Measurements from ENCODE around the gene USP53. TPM values are rescaled to one million over a fixed set of nuclear protein-coding genes. Genes with fewer than 3 reads are reported as not detected.

USP53 gene
- total and polyA plus RNA-seq, 2 donors (not counting 3 experiments of a cell fraction or from before 2014, with no cell fraction given): 7.8 to 22.8 TPM

- ChIA-PET CTCF (no interaction called here), POLR2A (no interaction called here)
- Histone ChIP-seq H3K9me1 (replicated peaks; ENCODE audit: control insufficient read depth, extremely low read depth, insufficient read depth, low read length) (no peaks in the 10 kb centered on the region), H4K20me1 (replicated peaks; ENCODE audit: control insufficient read depth, extremely low read depth, insufficient read depth, low read length) (no peaks in the 10 kb centered on the region), H3K9me3 (replicated peaks; ENCODE audit: control insufficient read depth, insufficient read depth, low read length) (no peaks in the 10 kb centered on the region), H3K4me3 (replicated peaks in 1 of 3; ENCODE audit: insufficient read depth in 1 of 3, low read depth in 1 of 3, low read length in 3 of 3) (no peak overlapping the region), H3K79me2 (ENCODE audit: control insufficient read depth, insufficient read depth, low read length) (peaks cover 2% of the 10 kb centered on the region), H2AFZ (ENCODE audit: low read depth, low read length) (no peak overlapping the region), H3K4me2 (ENCODE audit: insufficient read depth, low read length) (peak overlapping the region; percentile 42), H3K27me3 (ENCODE audit: control insufficient read depth in 2 of 2, insufficient read depth in 2 of 2, low read length in 2 of 2) (no peaks in the 10 kb centered on the region), H3K4me1 (ENCODE audit: control insufficient read depth, extremely low read depth, insufficient read depth, low read length) (peaks cover 56% of the 10 kb centered on the region), H3K9ac (replicated peaks; ENCODE audit: extremely low read depth, insufficient read depth, low read length) (peak overlapping the region; percentile 31), H3K27ac (ENCODE audit: insufficient read depth, low read depth, low read length) (peak overlapping the region; percentile 29), H3K36me3 (ENCODE audit: control insufficient read depth in 2 of 2, extremely low read depth in 1 of 2, insufficient read depth in 2 of 2, low read length in 2 of 2) (no peaks in the 10 kb centered on the region)
- FAIRE-seq (no peak), DNase-seq (ENCODE audit: low read depth, low spot score) (peak; percentile 3)
- intact Hi-C loops (cut with micrococcal nuclease): no loop called here
- TF ChIP-seq POLR2AphosphoS5 (IDR thresholded peaks at IDR 0.05; ENCODE audit: insufficient read depth, low read depth, low read length) (no peak), MYC (IDR thresholded peaks at IDR 0.05; ENCODE audit: low read depth, low read length) (no peak), FOS (IDR thresholded peaks at IDR 0.05; ENCODE audit: borderline replicate concordance, insufficient read depth, low read length) (no peak), MAX (IDR thresholded peaks at IDR 0.05; ENCODE audit: insufficient read depth, insufficient read length) (no peak), CTCF (IDR thresholded peaks at IDR 0.05; ENCODE audit: extremely low read depth in 1 of 2, insufficient read depth in 1 of 2, low read depth in 1 of 2, low read length in 2 of 2) (no peak), GATA2 (IDR thresholded peaks at IDR 0.05; ENCODE audit: insufficient read depth, insufficient read length, low read depth, low read length) (no peak), POLR2A (IDR thresholded peaks at IDR 0.05; ENCODE audit: low read depth, low read length) (no peak), JUN (IDR thresholded peaks at IDR 0.05; ENCODE audit: borderline replicate concordance, insufficient read depth, insufficient read length, low read depth) (no peak)
- dilution Hi-C loops (cut with MboI; ENCODE audit: extremely low pct_ligation_motif_present, low sequenced_read_pairs): no loop called here
- no TSS peak for BruUV-seq (replicated peaks)
These were observed 6.3 kb upstream of the USP53 start for GRCh38 chr4:119206178-119206577.
